ENCODE measurements around the gene MAGI2.

Gene MAGI2

GRCh38 chr7:79453558-79454360 lies at the start of gene MAGI2:
Gene MAGI2, minus strand, starts transcription at chr7:79453667. Its CDS starts 347 bp downstream, at chr7:79453320.
- Histone ChIP-seq H3K9me3 (ENCODE audit: control insufficient read depth, low read depth, low read length) (no peaks in the 10 kb centered on the region), H3K9ac (ENCODE audit: low read length) (peak within 1 kb of the TSS; percentile 2), H3K36me3 (ENCODE audit: control insufficient read depth, low read depth, low read length) (no peaks in the 10 kb centered on the region), H3K27ac (ENCODE audit: low read length) (no peak within 1 kb of the TSS), H3K27me3 (ENCODE audit: control insufficient read depth, insufficient read depth, low read length) (peaks cover 64% of the 10 kb centered on the region), H3K4me3 (ENCODE audit: low read length) (peak within 1 kb of the TSS; percentile 72), H3K4me1 (ENCODE audit: control insufficient read depth, low read depth, low read length) (peaks cover 4% of the 10 kb centered on the region)

DNA sequence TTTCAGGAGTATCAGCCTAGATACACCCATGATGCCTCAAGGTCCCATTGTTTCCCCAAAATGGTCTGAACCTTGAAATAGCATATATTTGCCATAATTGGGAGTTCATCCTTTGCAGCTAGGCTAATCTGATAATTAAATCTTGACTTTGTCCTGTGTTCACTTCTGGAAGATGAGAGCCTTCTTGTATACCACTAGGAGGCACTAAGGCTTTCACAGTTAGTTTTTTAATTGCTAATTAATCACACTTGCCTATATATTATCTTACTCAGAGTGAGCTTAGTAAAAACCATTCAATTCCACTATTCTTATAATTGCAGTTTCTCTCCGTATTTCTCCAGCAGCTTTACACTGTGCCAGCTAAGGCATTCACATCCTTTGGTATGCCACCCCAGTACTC lies 48.7 kb upstream of the MAGI2 start:
- no peak overlapping the region for H3K9ac ChIP-seq (ENCODE audit: low read length)
- H3K36me3 ChIP-seq (ENCODE audit: control insufficient read depth, low read depth, low read length) = no peaks in the 10 kb centered on the region
- no peak overlapping the region for H3K4me3 ChIP-seq (ENCODE audit: low read length)
- peaks cover 18% of the 10 kb centered on the region for H3K4me1 ChIP-seq (ENCODE audit: control insufficient read depth, low read depth, low read length)
- no peaks in the 10 kb centered on the region for H3K27me3 ChIP-seq (ENCODE audit: control insufficient read depth, insufficient read depth, low read length)
- H3K9me3 ChIP-seq (ENCODE audit: control insufficient read depth, low read depth, low read length) = no peaks in the 10 kb centered on the region
- no peak overlapping the region for H3K27ac ChIP-seq (ENCODE audit: low read length)

DNA sequence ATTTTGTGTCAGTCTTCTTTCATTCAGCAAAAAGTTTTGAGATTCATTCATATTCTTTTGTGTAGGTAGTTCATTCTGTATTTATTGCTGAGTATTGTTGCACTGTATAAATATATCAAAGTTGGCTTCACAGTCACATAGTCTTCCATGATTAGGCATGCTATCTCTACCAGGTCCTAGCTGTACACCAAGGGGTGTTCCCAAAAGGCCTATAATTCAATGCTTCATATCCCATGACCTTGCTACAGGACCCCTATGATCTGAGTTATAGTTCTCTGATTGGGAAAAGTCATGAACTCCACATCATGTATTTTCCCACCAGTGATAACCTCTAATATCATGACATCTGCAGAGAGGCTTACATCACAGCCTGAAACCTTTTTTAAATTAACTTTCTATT lies 47.3 kb upstream of the MAGI2 start:
- no peak overlapping the region for H3K27ac ChIP-seq (ENCODE audit: low read length)
- H3K27me3 ChIP-seq (ENCODE audit: control insufficient read depth, insufficient read depth, low read length) = no peaks in the 10 kb centered on the region
- H3K9ac ChIP-seq (ENCODE audit: low read length) = no peak overlapping the region
- H3K4me1 ChIP-seq (ENCODE audit: control insufficient read depth, low read depth, low read length) = peaks cover 9% of the 10 kb centered on the region
- no peak overlapping the region for H3K4me3 ChIP-seq (ENCODE audit: low read length)
- H3K36me3 ChIP-seq (ENCODE audit: control insufficient read depth, low read depth, low read length) = no peaks in the 10 kb centered on the region
- H3K9me3 ChIP-seq (ENCODE audit: control insufficient read depth, low read depth, low read length) = no peaks in the 10 kb centered on the region

DNA sequence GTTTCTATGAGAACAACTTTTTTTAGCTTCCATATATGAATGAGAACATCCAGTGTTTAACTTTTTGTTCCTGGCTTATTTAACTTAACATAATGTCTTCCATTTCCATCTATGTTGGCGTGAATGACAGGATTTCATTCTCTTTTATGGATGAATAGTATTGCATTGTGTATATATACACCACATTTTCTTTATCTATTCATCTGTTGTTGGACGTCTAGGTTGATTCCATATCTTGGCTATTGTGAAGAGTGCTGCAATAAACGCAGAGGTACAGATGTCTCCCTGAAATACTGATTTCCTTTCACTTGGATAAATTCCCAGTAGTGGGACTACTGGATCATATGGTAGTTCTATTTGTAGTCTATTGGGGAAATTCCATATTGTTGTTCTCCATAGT lies 44.3 kb upstream of the MAGI2 start:
- H3K27ac ChIP-seq (ENCODE audit: low read length) = no peak overlapping the region
- no peaks in the 10 kb centered on the region for H3K9me3 ChIP-seq (ENCODE audit: control insufficient read depth, low read depth, low read length)
- no peaks in the 10 kb centered on the region for H3K36me3 ChIP-seq (ENCODE audit: control insufficient read depth, low read depth, low read length)
- H3K4me1 ChIP-seq (ENCODE audit: control insufficient read depth, low read depth, low read length) = no peaks in the 10 kb centered on the region
- H3K4me3 ChIP-seq (ENCODE audit: low read length) = no peak overlapping the region
- no peaks in the 10 kb centered on the region for H3K27me3 ChIP-seq (ENCODE audit: control insufficient read depth, insufficient read depth, low read length)
- no peak overlapping the region for H3K9ac ChIP-seq (ENCODE audit: low read length)

GRCh38 chr7:79495544-79496272 lies 42.2 kb upstream of the MAGI2 start:
- H3K9me3 ChIP-seq (ENCODE audit: control insufficient read depth, low read depth, low read length) = no peaks in the 10 kb centered on the region
- H3K27me3 ChIP-seq (ENCODE audit: control insufficient read depth, insufficient read depth, low read length) = no peaks in the 10 kb centered on the region
- no peak overlapping the region for H3K27ac ChIP-seq (ENCODE audit: low read length)
- no peak overlapping the region for H3K9ac ChIP-seq (ENCODE audit: low read length)
- H3K4me3 ChIP-seq (ENCODE audit: low read length) = no peak overlapping the region
- H3K36me3 ChIP-seq (ENCODE audit: control insufficient read depth, low read depth, low read length) = no peaks in the 10 kb centered on the region
- H3K4me1 ChIP-seq (ENCODE audit: control insufficient read depth, low read depth, low read length) = no peaks in the 10 kb centered on the region

DNA sequence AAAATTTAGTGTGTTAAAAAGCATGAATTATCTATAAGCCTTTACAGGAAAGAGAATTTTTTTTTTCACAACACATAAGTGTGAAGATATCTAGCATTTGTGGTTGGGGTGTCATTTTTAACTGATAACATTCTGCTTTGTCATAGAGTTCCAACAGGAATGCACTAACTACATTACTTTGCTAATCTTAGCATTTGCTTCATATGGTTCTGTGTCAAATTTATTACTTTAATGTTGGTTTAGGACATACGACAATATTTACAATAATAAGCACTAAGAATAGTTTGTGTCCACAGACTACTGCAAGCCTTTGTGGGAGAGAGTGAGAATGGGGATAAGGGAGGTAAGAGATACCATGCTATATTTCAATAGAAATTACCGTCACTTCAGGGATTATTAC lies 40.6 kb upstream of the MAGI2 start:
- no peaks in the 10 kb centered on the region for H3K36me3 ChIP-seq (ENCODE audit: control insufficient read depth, low read depth, low read length)
- no peaks in the 10 kb centered on the region for H3K27me3 ChIP-seq (ENCODE audit: control insufficient read depth, insufficient read depth, low read length)
- no peak overlapping the region for H3K27ac ChIP-seq (ENCODE audit: low read length)
- H3K4me1 ChIP-seq (ENCODE audit: control insufficient read depth, low read depth, low read length) = no peaks in the 10 kb centered on the region
- no peak overlapping the region for H3K9ac ChIP-seq (ENCODE audit: low read length)
- H3K9me3 ChIP-seq (ENCODE audit: control insufficient read depth, low read depth, low read length) = no peaks in the 10 kb centered on the region
- no peak overlapping the region for H3K4me3 ChIP-seq (ENCODE audit: low read length)

GRCh38 chr7:79489371-79489770 lies 35.9 kb upstream of the MAGI2 start:
- no peaks in the 10 kb centered on the region for H3K27me3 ChIP-seq (ENCODE audit: control insufficient read depth, insufficient read depth, low read length)
- no peaks in the 10 kb centered on the region for H3K9me3 ChIP-seq (ENCODE audit: control insufficient read depth, low read depth, low read length)
- no peak overlapping the region for H3K9ac ChIP-seq (ENCODE audit: low read length)
- no peak overlapping the region for H3K27ac ChIP-seq (ENCODE audit: low read length)
- no peak overlapping the region for H3K4me3 ChIP-seq (ENCODE audit: low read length)
- no peaks in the 10 kb centered on the region for H3K36me3 ChIP-seq (ENCODE audit: control insufficient read depth, low read depth, low read length)
- H3K4me1 ChIP-seq (ENCODE audit: control insufficient read depth, low read depth, low read length) = no peaks in the 10 kb centered on the region

DNA sequence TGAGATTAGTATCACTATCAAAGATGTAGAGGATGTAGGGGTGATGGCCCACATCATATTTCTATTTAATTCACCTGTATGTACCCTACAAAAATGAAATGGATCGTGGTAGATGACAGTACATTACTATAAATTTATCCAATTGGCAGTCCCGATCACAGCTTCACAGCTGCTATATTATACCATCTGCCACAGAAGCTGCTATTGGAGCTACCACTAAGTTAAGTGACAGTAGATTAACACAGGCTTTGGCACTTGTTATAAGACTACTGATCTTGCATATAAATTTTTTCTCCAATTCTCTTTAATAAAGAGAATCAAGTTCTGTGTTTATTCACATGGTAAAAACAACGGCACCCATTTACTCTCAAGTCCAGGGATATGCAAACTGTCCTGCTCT lies 24.9 kb upstream of the MAGI2 start:
- Histone ChIP-seq H3K9ac (ENCODE audit: low read length) (no peak overlapping the region), H3K4me1 (ENCODE audit: control insufficient read depth, low read depth, low read length) (no peaks in the 10 kb centered on the region), H3K27ac (ENCODE audit: low read length) (no peak overlapping the region), H3K36me3 (ENCODE audit: control insufficient read depth, low read depth, low read length) (no peaks in the 10 kb centered on the region), H3K4me3 (ENCODE audit: low read length) (no peak overlapping the region), H3K27me3 (ENCODE audit: control insufficient read depth, insufficient read depth, low read length) (no peaks in the 10 kb centered on the region), H3K9me3 (ENCODE audit: control insufficient read depth, low read depth, low read length) (no peaks in the 10 kb centered on the region)

- Histone ChIP-seq H3K27ac (ENCODE audit: low read length) (no peak overlapping the region), H3K4me1 (ENCODE audit: control insufficient read depth, low read depth, low read length) (no peaks in the 10 kb centered on the region), H3K27me3 (ENCODE audit: control insufficient read depth, insufficient read depth, low read length) (no peaks in the 10 kb centered on the region), H3K36me3 (ENCODE audit: control insufficient read depth, low read depth, low read length) (no peaks in the 10 kb centered on the region), H3K9me3 (ENCODE audit: control insufficient read depth, low read depth, low read length) (no peaks in the 10 kb centered on the region), H3K4me3 (ENCODE audit: low read length) (no peak overlapping the region), H3K9ac (ENCODE audit: low read length) (no peak overlapping the region)
Measured at GRCh38 chr7:79475455-79475854, 22.0 kb upstream of the MAGI2 start.

DNA sequence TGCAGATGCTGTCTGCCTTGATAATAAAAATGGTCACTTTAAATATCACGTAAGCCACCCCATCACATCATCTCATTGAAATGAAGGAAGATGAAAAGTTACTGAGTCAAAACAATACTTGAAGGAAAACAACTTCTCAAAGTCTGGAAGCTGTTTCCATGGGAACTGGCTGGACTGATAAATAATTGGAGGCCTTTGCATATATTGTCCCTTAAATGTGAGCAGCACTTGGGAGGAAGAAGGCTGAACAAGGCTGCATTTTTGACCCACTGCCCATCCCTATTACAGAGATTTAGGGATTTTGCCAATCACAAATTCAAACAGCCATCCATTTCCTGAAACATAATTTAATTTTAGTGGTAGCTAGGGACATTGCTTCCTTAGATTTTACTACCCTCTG lies 18.2 kb upstream of the MAGI2 start:
- H3K9me3 ChIP-seq (ENCODE audit: control insufficient read depth, low read depth, low read length) = no peaks in the 10 kb centered on the region
- no peak overlapping the region for H3K4me3 ChIP-seq (ENCODE audit: low read length)
- H3K36me3 ChIP-seq (ENCODE audit: control insufficient read depth, low read depth, low read length) = no peaks in the 10 kb centered on the region
- no peaks in the 10 kb centered on the region for H3K4me1 ChIP-seq (ENCODE audit: control insufficient read depth, low read depth, low read length)
- H3K27ac ChIP-seq (ENCODE audit: low read length) = no peak overlapping the region
- no peak overlapping the region for H3K9ac ChIP-seq (ENCODE audit: low read length)
- no peaks in the 10 kb centered on the region for H3K27me3 ChIP-seq (ENCODE audit: control insufficient read depth, insufficient read depth, low read length)

- Histone ChIP-seq H3K9me3 (ENCODE audit: control insufficient read depth, low read depth, low read length) (no peaks in the 10 kb centered on the region), H3K27me3 (ENCODE audit: control insufficient read depth, insufficient read depth, low read length) (no peaks in the 10 kb centered on the region), H3K9ac (ENCODE audit: low read length) (no peak overlapping the region), H3K27ac (ENCODE audit: low read length) (no peak overlapping the region), H3K36me3 (ENCODE audit: control insufficient read depth, low read depth, low read length) (no peaks in the 10 kb centered on the region), H3K4me3 (ENCODE audit: low read length) (no peak overlapping the region), H3K4me1 (ENCODE audit: control insufficient read depth, low read depth, low read length) (no peaks in the 10 kb centered on the region)
Measured at GRCh38 chr7:79471283-79471682, 17.8 kb upstream of the MAGI2 start.

- no peaks in the 10 kb centered on the region for H3K4me1 ChIP-seq (ENCODE audit: control insufficient read depth, low read depth, low read length)
Measured at GRCh38 chr7:79465551-79465950, 12.1 kb upstream of the MAGI2 start.

More at GRCh38 chr7:79465551-79465950, 12.1 kb upstream of the MAGI2 start:
- H3K27me3 ChIP-seq (ENCODE audit: control insufficient read depth, insufficient read depth, low read length) = no peaks in the 10 kb centered on the region
- H3K9me3 ChIP-seq (ENCODE audit: control insufficient read depth, low read depth, low read length) = no peaks in the 10 kb centered on the region
- H3K36me3 ChIP-seq (ENCODE audit: control insufficient read depth, low read depth, low read length) = no peaks in the 10 kb centered on the region
- no peak overlapping the region for H3K4me3 ChIP-seq (ENCODE audit: low read length)
- H3K9ac ChIP-seq (ENCODE audit: low read length) = no peak overlapping the region
- H3K27ac ChIP-seq (ENCODE audit: low read length) = no peak overlapping the region

Measured in iPS-18a (cell line).